ENCODE measurements around the gene KIAA1671. TPM values are rescaled to one million over a fixed set of nuclear protein-coding genes. Genes with fewer than 3 reads are reported as not detected.

KIAA1671 gene
- total RNA-seq, 3 donors from 2014 or later = 9.8 to 62.8 (median 36.4) TPM

- peak in 2 of 3 donors; percentile 11 to 13 for TF ChIP-seq POLR2AphosphoS5 (IDR thresholded peaks at IDR 0.05)
- TF ChIP-seq CTCF (IDR thresholded peaks at IDR 0.05) = no peak
- no peaks in the 10 kb centered on the region for H3K27me3 ChIP-seq
- H3K9me3 ChIP-seq = no peaks in the 10 kb centered on the region
- no peaks in the 10 kb centered on the region for H3K36me3 ChIP-seq
- peaks cover 0 to 11% of the 10 kb centered on the region in 2 donors for H3K4me1 ChIP-seq
- peak overlapping the region; percentile 94 to 95 for H3K27ac ChIP-seq
- intact Hi-C loops (cut with DNase I; ENCODE audit: low total_unique reads) = loop anchor here (10.0 kb wide), 1 partner anchor 52 kb away; no protein-coding TSS in a partner anchor
- no peak for DNase-seq (ENCODE audit: low spot score in 2 of 2)
- H3K4me3 ChIP-seq = peak overlapping the region; percentile 40 to 71 (median 68)
These were observed 160.2 kb downstream of the KIAA1671 start for GRCh38 chr22:25112538-25113253.

GRCh38 chr22:25113316-25113721 lies 160.8 kb downstream of the KIAA1671 start:
- no peak for TF ChIP-seq POLR2A (IDR thresholded peaks at IDR 0.05)
- TF ChIP-seq POLR2AphosphoS5 (IDR thresholded peaks at IDR 0.05) = peak in 1 of 3 donors; percentile 18
- H3K4me3 ChIP-seq = peak overlapping the region in 2 of 3 donors; percentile 68 to 71
- peak overlapping the region; percentile 94 to 95 for H3K27ac ChIP-seq
- H3K36me3 ChIP-seq = no peaks in the 10 kb centered on the region
- peaks cover 0 to 11% of the 10 kb centered on the region in 2 donors for H3K4me1 ChIP-seq
- no peaks in the 10 kb centered on the region for H3K9me3 ChIP-seq
- intact Hi-C loops (cut with DNase I; ENCODE audit: low total_unique reads) = loop anchor here (10.0 kb wide), 1 partner anchor 51 kb away; no protein-coding TSS in a partner anchor
- DNase-seq (ENCODE audit: low spot score in 2 of 2) = no peak
- no peaks in the 10 kb centered on the region for H3K27me3 ChIP-seq

- Histone ChIP-seq H3K9me3 (no peaks in the 10 kb centered on the region), H3K36me3 (no peaks in the 10 kb centered on the region), H3K27ac (peak overlapping the region; percentile 94 to 95), H3K4me1 (peaks cover 4 to 11% of the 10 kb centered on the region in 2 donors), H3K4me3 (peak overlapping the region in 2 of 3 donors; percentile 68 to 71), H3K27me3 (no peaks in the 10 kb centered on the region)
- intact Hi-C loops (cut with DNase I; ENCODE audit: low total_unique reads) = loop anchor here (10.0 kb wide), 1 partner anchor 50 kb away; no protein-coding TSS in a partner anchor
- DNase-seq (ENCODE audit: low spot score in 2 of 2) = peak in 1 of 2 donors; percentile 58
- TF ChIP-seq POLR2AphosphoS5 (IDR thresholded peaks at IDR 0.05) (peak in 1 of 3 donors; percentile 21), CTCF (IDR thresholded peaks at IDR 0.05) (no peak)
These were observed 162.2 kb downstream of the KIAA1671 start for GRCh38 chr22:25114369-25115362.

- no peaks in the 10 kb centered on the region for H3K36me3 ChIP-seq
- no peaks in the 10 kb centered on the region for H3K9me3 ChIP-seq
- peak overlapping the region; percentile 95 to 96 for H3K27ac ChIP-seq
- intact Hi-C loops (cut with DNase I; ENCODE audit: low total_unique reads) = loop anchor here (10.0 kb wide), 1 partner anchor 45 kb away; no protein-coding TSS in a partner anchor
- H3K27me3 ChIP-seq = no peaks in the 10 kb centered on the region
- no peak for DNase-seq (ENCODE audit: low spot score in 2 of 2)
- H3K4me1 ChIP-seq = peaks cover 4 to 6% of the 10 kb centered on the region in 2 donors
- TF ChIP-seq CTCF (IDR thresholded peaks at IDR 0.05) (no peak), POLR2AphosphoS5 (IDR thresholded peaks at IDR 0.05) (no peak), POLR2A (IDR thresholded peaks at IDR 0.05) (no peak)
- H3K4me3 ChIP-seq = peak overlapping the region in 1 of 3 donors; percentile 12
These were observed 167.1 kb downstream of the KIAA1671 start for GRCh38 chr22:25119609-25120008.

- H3K4me3 ChIP-seq = peak overlapping the region in 1 of 3 donors; percentile 12
- intact Hi-C loops (cut with DNase I; ENCODE audit: low total_unique reads) = no loop called here
These were observed 167.6 kb downstream of the KIAA1671 start for GRCh38 chr22:25120093-25120561.

More at GRCh38 chr22:25120093-25120561, 167.6 kb downstream of the KIAA1671 start:
- no peaks in the 10 kb centered on the region for H3K36me3 ChIP-seq
- peak; percentile 62 to 91 for DNase-seq (ENCODE audit: low spot score in 2 of 2)
- no peaks in the 10 kb centered on the region for H3K27me3 ChIP-seq
- peak in 2 of 3 donors; percentile 21 to 65 for TF ChIP-seq POLR2AphosphoS5 (IDR thresholded peaks at IDR 0.05)
- TF ChIP-seq POLR2A (IDR thresholded peaks at IDR 0.05) = no peak
- peaks cover 4 to 6% of the 10 kb centered on the region in 2 donors for H3K4me1 ChIP-seq
- H3K9me3 ChIP-seq = no peaks in the 10 kb centered on the region
- H3K27ac ChIP-seq = peak overlapping the region; percentile 95 to 96

Data from breast epithelium (tissue), 4 donors.